Neural cell (in vitro differentiated cells): ENCODE measurements around the gene ALPI.

Experiments used
- CTCF ChIP-seq: fragments of 450-650 bp; IDR thresholded peaks from 2 replicates; pipeline ENCODE4 v1.5.1; 2014; ENCODE audit warnings: antibody characterized with exemption, mild to moderate bottlenecking, moderate library complexity; ENCODE audit not compliant: poor library complexity, severe bottlenecking
- EP300 ChIP-seq: fragments of 450-650 bp; conservative IDR thresholded peaks from 2 replicates; pipeline ENCODE4 v1.6.1; 2014; ENCODE audit warnings: antibody characterized with exemption, mild to moderate bottlenecking, moderate library complexity; ENCODE audit not compliant: poor library complexity, severe bottlenecking
- MXI1 ChIP-seq: fragments of 450-650 bp; conservative IDR thresholded peaks from 2 replicates; pipeline ENCODE4 v1.6.1; 2014; ENCODE audit warnings: antibody characterized with exemption, mild to moderate bottlenecking; ENCODE audit not compliant: poor library complexity, severe bottlenecking
- POLR2AphosphoS5 ChIP-seq: IDR thresholded peaks from 2 replicates; pipeline ENCODE4 v1.6.1; 2012
- RAD21 ChIP-seq: fragments of 450-650 bp; conservative IDR thresholded peaks from 2 replicates; pipeline ENCODE4 v1.6.1; 2014; ENCODE audit warnings: antibody characterized with exemption, mild to moderate bottlenecking, moderate library complexity
- REST ChIP-seq: IDR thresholded peaks from 2 replicates; pipeline ENCODE4 v1.6.1; 2012; ENCODE audit warnings: borderline replicate concordance
- SMC3 ChIP-seq: fragments of 450-650 bp; conservative IDR thresholded peaks from 2 replicates; pipeline ENCODE4 v1.6.1; 2014; ENCODE audit warnings: antibody characterized with exemption, mild to moderate bottlenecking, moderate library complexity; ENCODE audit not compliant: poor library complexity
- TAF1 ChIP-seq: IDR thresholded peaks from 2 replicates; pipeline ENCODE4 v1.6.1; 2012; ENCODE audit warnings: low read depth

- TF ChIP-seq SMC3 (no peak), POLR2AphosphoS5 (no peak), CTCF (no peak), TAF1 (no peak), EP300 (no peak), RAD21 (no peak), REST (no peak), MXI1 (no peak)
These were observed 23.6 kb downstream of the ALPI start for GRCh38 chr2:232479341-232480200.
